Esophagus squamous epithelium (tissue), 4 donors: ENCODE data around the gene BHLHE23.

Source experiments
- POLR2A ChIP-seq, 4 donors: fragments of 450-650 bp; IDR thresholded peaks; one replicate each; pipeline ENCODE4 v1.6.1; 2017; ENCODE audit warnings: antibody characterized with exemption in 4 of 4, mild to moderate bottlenecking in 4 of 4, moderate library complexity in 3 of 4
- TF ChIP-seq, protein P1 (sequence below), 6 experiments: fragments of 450-650 bp in 4 of 6; fragments of 200-600 bp in 2 of 6; sonication (generic) in 2 of 6; IDR thresholded peaks; one replicate each; pipeline ENCODE4 v1.5.1; 2016 to 2019; ENCODE audit warnings: antibody characterized with exemption in 6 of 6, mild to moderate bottlenecking in 4 of 6, moderate library complexity in 4 of 6

GRCh38 chr20:63005365-63005861 lies 1.4 kb downstream of the BHLHE23 start:
- TF ChIP-seq POLR2A (IDR thresholded peaks at IDR 0.05) = no peak
- TF ChIP-seq, protein P1, sequence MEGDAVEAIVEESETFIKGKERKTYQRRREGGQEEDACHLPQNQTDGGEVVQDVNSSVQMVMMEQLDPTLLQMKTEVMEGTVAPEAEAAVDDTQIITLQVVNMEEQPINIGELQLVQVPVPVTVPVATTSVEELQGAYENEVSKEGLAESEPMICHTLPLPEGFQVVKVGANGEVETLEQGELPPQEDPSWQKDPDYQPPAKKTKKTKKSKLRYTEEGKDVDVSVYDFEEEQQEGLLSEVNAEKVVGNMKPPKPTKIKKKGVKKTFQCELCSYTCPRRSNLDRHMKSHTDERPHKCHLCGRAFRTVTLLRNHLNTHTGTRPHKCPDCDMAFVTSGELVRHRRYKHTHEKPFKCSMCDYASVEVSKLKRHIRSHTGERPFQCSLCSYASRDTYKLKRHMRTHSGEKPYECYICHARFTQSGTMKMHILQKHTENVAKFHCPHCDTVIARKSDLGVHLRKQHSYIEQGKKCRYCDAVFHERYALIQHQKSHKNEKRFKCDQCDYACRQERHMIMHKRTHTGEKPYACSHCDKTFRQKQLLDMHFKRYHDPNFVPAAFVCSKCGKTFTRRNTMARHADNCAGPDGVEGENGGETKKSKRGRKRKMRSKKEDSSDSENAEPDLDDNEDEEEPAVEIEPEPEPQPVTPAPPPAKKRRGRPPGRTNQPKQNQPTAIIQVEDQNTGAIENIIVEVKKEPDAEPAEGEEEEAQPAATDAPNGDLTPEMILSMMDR (IDR thresholded peaks at IDR 0.05) = no peak
